Osteoblast (primary cell): ENCODE results near the gene SHISA6. TPM values are rescaled to one million over a fixed set of nuclear protein-coding genes. Genes with fewer than 3 reads are reported as not detected.

ENCODE experiments used
- DNase-seq: peaks from one replicate; pipeline ENCODE4 v3.0.0; 2011; ENCODE audit warnings: low spot score, mixed read lengths; ENCODE audit not compliant: insufficient read length; ENCODE audit errors: missing footprints
- H2AFZ ChIP-seq: 2 replicates; pipeline ENCODE4 v1.6.0; 2011; ENCODE audit warnings: mild to moderate bottlenecking, low read length
- H3K27ac ChIP-seq: 2 replicates; pipeline ENCODE4 v1.5.1; 2011; ENCODE audit warnings: mild to moderate bottlenecking, low read depth, low read length, moderate library complexity
- H3K27me3 ChIP-seq: 2 replicates; pipeline ENCODE4 v1.6.0; 2012; ENCODE audit warnings: mild to moderate bottlenecking, control low read depth, inconsistent platforms, low read length, moderate library complexity; ENCODE audit not compliant: insufficient read depth
- H3K36me3 ChIP-seq: 2 replicates; pipeline ENCODE4 v1.5.1; 2011; ENCODE audit warnings: mild to moderate bottlenecking, low read length, control low read depth, moderate library complexity; ENCODE audit not compliant: insufficient read depth
- H3K4me1 ChIP-seq: 2 replicates; pipeline ENCODE4 v1.5.1; 2011; ENCODE audit warnings: mild to moderate bottlenecking, low read length, control low read depth, moderate library complexity; ENCODE audit not compliant: insufficient read depth
- H3K4me2 ChIP-seq: 2 replicates; pipeline ENCODE4 v1.6.0; 2011; ENCODE audit warnings: mild to moderate bottlenecking, low read length; ENCODE audit not compliant: insufficient read depth
- H3K4me3 ChIP-seq: fragments of 200-600 bp; sonication (generic); 3 replicates; pipeline ENCODE4 v1.5.1; 2012; ENCODE audit warnings: mild to moderate bottlenecking, low read length, inconsistent platforms; ENCODE audit not compliant: insufficient read depth
- H3K79me2 ChIP-seq: 2 replicates; pipeline ENCODE4 v1.6.0; 2012; ENCODE audit warnings: mild to moderate bottlenecking, low read length, control low read depth, inconsistent platforms; ENCODE audit not compliant: insufficient read depth
- H3K9me3 ChIP-seq: 2 replicates; pipeline ENCODE4 v1.5.1; 2011; ENCODE audit warnings: low read depth, low read length, control low read depth
- H4K20me1 ChIP-seq: 2 replicates; pipeline ENCODE4 v1.6.0; 2012; ENCODE audit warnings: mild to moderate bottlenecking, low read length, control low read depth; ENCODE audit not compliant: insufficient read depth
- total RNA-seq: library from RNA; depleted of rRNA; stranded (reverse); fragments of >200 nt; gene quantifications from 2 replicates; pipeline ENCODE4 v1.2.3, GENCODE V29; 2012
- TF ChIP-seq, protein P1 (sequence below): IDR thresholded peaks from 2 replicates; pipeline ENCODE4 v1.5.1; 2011; ENCODE audit warnings: mild to moderate bottlenecking, low read depth, low read length, moderate library complexity; ENCODE audit errors: extremely low read depth

Gene SHISA6
- total RNA-seq, 1 donor = not detected

DNA sequence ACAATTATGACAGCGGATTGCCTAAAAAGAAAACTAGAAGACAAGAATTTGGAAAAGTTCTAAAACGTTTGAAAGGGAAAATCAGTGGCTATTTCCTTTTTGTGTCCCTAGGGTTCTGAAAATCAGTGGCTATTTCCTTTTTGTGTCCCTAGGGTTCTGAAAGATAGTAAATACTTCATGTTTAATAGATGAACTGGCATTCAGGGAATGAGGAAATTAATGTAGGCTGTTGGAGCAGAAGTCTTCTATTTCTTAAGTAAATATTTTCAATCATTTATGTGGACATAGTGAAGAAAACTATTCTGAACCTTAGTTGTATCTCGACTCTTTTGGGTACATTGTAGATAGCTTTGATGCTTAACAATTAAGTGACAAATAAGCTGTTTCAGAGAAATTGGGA lies 78.9 kb downstream of the SHISA6 start:
- no peak for DNase-seq
- Histone ChIP-seq H2AFZ (no peak overlapping the region), H3K9me3 (no peaks in the 10 kb centered on the region), H3K36me3 (no peaks in the 10 kb centered on the region), H3K79me2 (no peaks in the 10 kb centered on the region), H3K27me3 (no peaks in the 10 kb centered on the region), H3K4me2 (no peak overlapping the region), H3K4me3 (no peak overlapping the region), H3K4me1 (no peaks in the 10 kb centered on the region), H3K27ac (no peak overlapping the region), H4K20me1 (no peaks in the 10 kb centered on the region)
- TF ChIP-seq, protein P1, sequence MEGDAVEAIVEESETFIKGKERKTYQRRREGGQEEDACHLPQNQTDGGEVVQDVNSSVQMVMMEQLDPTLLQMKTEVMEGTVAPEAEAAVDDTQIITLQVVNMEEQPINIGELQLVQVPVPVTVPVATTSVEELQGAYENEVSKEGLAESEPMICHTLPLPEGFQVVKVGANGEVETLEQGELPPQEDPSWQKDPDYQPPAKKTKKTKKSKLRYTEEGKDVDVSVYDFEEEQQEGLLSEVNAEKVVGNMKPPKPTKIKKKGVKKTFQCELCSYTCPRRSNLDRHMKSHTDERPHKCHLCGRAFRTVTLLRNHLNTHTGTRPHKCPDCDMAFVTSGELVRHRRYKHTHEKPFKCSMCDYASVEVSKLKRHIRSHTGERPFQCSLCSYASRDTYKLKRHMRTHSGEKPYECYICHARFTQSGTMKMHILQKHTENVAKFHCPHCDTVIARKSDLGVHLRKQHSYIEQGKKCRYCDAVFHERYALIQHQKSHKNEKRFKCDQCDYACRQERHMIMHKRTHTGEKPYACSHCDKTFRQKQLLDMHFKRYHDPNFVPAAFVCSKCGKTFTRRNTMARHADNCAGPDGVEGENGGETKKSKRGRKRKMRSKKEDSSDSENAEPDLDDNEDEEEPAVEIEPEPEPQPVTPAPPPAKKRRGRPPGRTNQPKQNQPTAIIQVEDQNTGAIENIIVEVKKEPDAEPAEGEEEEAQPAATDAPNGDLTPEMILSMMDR = no peak

DNA sequence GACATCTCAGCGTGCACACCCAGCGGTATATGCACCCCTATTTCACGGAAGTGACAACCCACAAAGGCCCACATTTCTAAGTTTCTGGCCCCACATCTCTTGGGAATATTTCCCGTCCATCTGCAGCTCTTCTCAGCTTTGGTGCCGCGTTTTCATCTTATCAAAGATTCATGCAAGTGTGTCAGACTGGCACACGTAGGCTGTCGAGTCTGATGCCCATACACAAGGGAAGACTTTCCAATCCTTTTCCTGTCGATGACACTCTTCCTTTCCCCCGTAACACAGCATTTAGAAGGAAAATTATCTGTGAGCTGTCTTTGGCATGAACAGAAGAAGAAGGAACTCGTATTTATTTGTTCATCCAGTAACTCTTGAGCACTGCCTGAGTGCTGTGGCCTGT lies 83.0 kb downstream of the SHISA6 start:
- Histone ChIP-seq H3K4me1 (no peaks in the 10 kb centered on the region), H3K27me3 (no peaks in the 10 kb centered on the region), H2AFZ (no peak overlapping the region), H3K9me3 (no peaks in the 10 kb centered on the region), H3K4me3 (no peak overlapping the region), H3K79me2 (no peaks in the 10 kb centered on the region), H3K36me3 (no peaks in the 10 kb centered on the region), H3K4me2 (no peak overlapping the region), H4K20me1 (no peaks in the 10 kb centered on the region), H3K27ac (no peak overlapping the region)
- TF ChIP-seq, protein P1 = no peak
- DNase-seq = no peak

DNA sequence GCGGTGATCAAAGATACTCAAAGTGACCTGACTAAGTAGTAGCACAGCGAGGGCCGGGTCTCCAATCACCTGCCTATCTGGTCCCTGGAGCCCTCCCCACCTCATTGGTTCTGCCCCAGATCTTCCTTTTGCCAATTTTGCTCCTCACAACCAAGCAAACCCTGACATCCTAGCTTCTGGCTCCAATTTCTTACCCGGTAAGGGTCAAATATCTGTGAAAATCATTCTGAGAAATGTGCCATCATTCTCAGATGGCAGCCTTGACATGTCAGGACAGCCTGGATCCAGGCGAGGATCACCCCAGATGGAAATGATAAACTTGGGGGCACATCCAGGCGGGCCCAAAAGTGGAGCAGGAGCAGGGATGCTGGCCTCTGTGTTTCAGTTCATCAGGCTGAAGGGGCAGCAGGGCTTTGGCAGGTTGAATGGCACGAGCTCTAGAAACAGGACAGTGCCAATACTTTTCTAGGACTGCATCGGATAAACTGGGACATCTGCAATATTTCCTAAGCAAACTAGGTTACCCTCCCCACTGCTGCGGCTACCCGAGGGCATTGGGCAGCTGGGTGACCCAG lies 83.9 kb downstream of the SHISA6 start:
- Histone ChIP-seq H3K4me3 (no peak overlapping the region), H3K4me1 (no peaks in the 10 kb centered on the region), H3K36me3 (no peaks in the 10 kb centered on the region)

DNA sequence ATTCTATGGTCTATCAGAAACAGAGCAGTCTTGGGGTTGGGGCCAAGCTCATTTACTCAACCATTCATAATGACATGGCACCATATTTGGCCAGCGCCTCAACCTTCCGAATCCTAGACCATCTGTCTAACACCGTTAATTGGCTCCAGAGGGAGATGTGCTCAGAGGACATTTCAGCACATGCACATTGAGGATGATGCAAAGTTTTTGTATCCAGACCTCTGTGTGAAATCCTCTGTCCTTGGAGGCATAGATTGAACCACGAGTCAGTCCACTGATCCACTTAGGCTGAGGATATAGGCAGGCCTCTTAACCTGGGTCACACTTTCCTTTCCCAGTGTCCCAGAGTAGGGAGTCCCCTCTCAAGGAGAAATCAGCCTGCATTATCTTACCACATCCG lies 85.5 kb downstream of the SHISA6 start:
- no peaks in the 10 kb centered on the region for H3K4me1 ChIP-seq
- H3K79me2 ChIP-seq = no peaks in the 10 kb centered on the region
- no peak for DNase-seq
- no peak overlapping the region for H3K27ac ChIP-seq
- TF ChIP-seq, protein P1 = no peak
- H3K9me3 ChIP-seq = no peaks in the 10 kb centered on the region
- no peaks in the 10 kb centered on the region for H3K36me3 ChIP-seq
- no peaks in the 10 kb centered on the region for H4K20me1 ChIP-seq
- no peak overlapping the region for H3K4me2 ChIP-seq
- H3K27me3 ChIP-seq = no peaks in the 10 kb centered on the region
- H2AFZ ChIP-seq = no peak overlapping the region
- H3K4me3 ChIP-seq = no peak overlapping the region

More for the DNA sequence above, 83.9 kb downstream of the SHISA6 start:
- Histone ChIP-seq H3K27me3 (no peaks in the 10 kb centered on the region), H3K27ac (no peak overlapping the region), H2AFZ (no peak overlapping the region), H3K9me3 (no peaks in the 10 kb centered on the region), H4K20me1 (no peaks in the 10 kb centered on the region), H3K79me2 (no peaks in the 10 kb centered on the region), H3K4me2 (no peak overlapping the region)
- DNase-seq = no peak
- TF ChIP-seq, protein P1 = no peak
